ENCODE results near the gene CIZ1. TPM values are rescaled to one million over a fixed set of nuclear protein-coding genes. Genes with fewer than 3 reads are reported as not detected.

Gene CIZ1
- total RNA-seq, 1 donor from 2014 or later = 101 TPM

- intact Hi-C loops (cut with DNase I) = no loop called here
- no peaks in the 10 kb centered on the region for H3K27me3 ChIP-seq
- H3K4me3 ChIP-seq = no peak overlapping the region
- no peaks in the 10 kb centered on the region for H3K9me3 ChIP-seq
- H3K4me1 ChIP-seq = peaks cover 35% of the 10 kb centered on the region
- no peak for DNase-seq (ENCODE audit: extremely low spot score in 2 of 2)
- H3K36me3 ChIP-seq = no peaks in the 10 kb centered on the region
- TF ChIP-seq POLR2AphosphoS5 (IDR thresholded peaks at IDR 0.05; ENCODE audit: insufficient read depth in 1 of 2, low read depth in 1 of 2) = no peak
- TF ChIP-seq, protein P1, sequence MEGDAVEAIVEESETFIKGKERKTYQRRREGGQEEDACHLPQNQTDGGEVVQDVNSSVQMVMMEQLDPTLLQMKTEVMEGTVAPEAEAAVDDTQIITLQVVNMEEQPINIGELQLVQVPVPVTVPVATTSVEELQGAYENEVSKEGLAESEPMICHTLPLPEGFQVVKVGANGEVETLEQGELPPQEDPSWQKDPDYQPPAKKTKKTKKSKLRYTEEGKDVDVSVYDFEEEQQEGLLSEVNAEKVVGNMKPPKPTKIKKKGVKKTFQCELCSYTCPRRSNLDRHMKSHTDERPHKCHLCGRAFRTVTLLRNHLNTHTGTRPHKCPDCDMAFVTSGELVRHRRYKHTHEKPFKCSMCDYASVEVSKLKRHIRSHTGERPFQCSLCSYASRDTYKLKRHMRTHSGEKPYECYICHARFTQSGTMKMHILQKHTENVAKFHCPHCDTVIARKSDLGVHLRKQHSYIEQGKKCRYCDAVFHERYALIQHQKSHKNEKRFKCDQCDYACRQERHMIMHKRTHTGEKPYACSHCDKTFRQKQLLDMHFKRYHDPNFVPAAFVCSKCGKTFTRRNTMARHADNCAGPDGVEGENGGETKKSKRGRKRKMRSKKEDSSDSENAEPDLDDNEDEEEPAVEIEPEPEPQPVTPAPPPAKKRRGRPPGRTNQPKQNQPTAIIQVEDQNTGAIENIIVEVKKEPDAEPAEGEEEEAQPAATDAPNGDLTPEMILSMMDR (IDR thresholded peaks at IDR 0.05) = no peak
- no peak for TF ChIP-seq POLR2A (IDR thresholded peaks at IDR 0.05)
- H3K27ac ChIP-seq = peak overlapping the region; percentile 10
Measured at GRCh38 chr9:128148509-128149000, 42.8 kb downstream of the CIZ1 start.

GRCh38 chr9:128146591-128147120 is 44.7 kb downstream of the CIZ1 start:
- H3K4me1 ChIP-seq = peaks cover 35% of the 10 kb centered on the region
- no peak for TF ChIP-seq POLR2A (IDR thresholded peaks at IDR 0.05)
- TF ChIP-seq, protein P1 (IDR thresholded peaks at IDR 0.05) = no peak
- TF ChIP-seq POLR2AphosphoS5 (IDR thresholded peaks at IDR 0.05; ENCODE audit: insufficient read depth in 1 of 2, low read depth in 1 of 2) = no peak
- H3K27ac ChIP-seq = no peak overlapping the region
- no peaks in the 10 kb centered on the region for H3K27me3 ChIP-seq
- no peaks in the 10 kb centered on the region for H3K9me3 ChIP-seq
- no peak overlapping the region for H3K4me3 ChIP-seq
- no peak for DNase-seq (ENCODE audit: extremely low spot score in 2 of 2)
- intact Hi-C loops (cut with DNase I) = no loop called here
- no peaks in the 10 kb centered on the region for H3K36me3 ChIP-seq

GRCh38 chr9:128145951-128146351 is 45.4 kb downstream of the CIZ1 start:
- TF ChIP-seq POLR2A (IDR thresholded peaks at IDR 0.05) (no peak), POLR2AphosphoS5 (IDR thresholded peaks at IDR 0.05; ENCODE audit: insufficient read depth in 1 of 2, low read depth in 1 of 2) (no peak)
- TF ChIP-seq, protein P1 (IDR thresholded peaks at IDR 0.05) = no peak

DNA sequence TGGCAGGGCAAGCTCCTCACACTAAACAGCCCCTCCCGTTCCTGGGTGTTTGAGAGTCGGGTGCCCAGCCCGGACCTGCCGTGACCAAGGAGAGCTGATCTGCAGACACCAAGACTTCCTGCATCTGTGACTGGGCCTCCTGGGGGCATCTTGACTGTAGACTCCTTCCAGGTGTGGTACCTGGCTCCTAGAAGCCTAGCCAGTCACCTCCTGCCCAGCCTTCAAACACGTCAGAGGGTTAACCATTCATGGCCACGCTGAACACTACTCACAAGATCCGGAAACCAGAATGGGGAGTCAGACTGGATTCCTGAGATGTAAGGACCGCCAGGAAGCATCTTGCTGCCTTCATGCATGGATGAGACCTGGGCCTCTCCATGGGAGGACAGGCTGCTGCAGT is 45.8 kb downstream of the CIZ1 start:
- Histone ChIP-seq H3K27me3 (no peaks in the 10 kb centered on the region), H3K27ac (no peak overlapping the region), H3K36me3 (no peaks in the 10 kb centered on the region), H3K4me1 (peaks cover 29% of the 10 kb centered on the region), H3K4me3 (no peak overlapping the region), H3K9me3 (no peaks in the 10 kb centered on the region)
- DNase-seq (ENCODE audit: extremely low spot score in 2 of 2) = no peak
- peak in 1 of 2 donors; percentile 67 for TF ChIP-seq POLR2AphosphoS5 (IDR thresholded peaks at IDR 0.05; ENCODE audit: insufficient read depth in 1 of 2, low read depth in 1 of 2)
- TF ChIP-seq, protein P1 (IDR thresholded peaks at IDR 0.05) = no peak
- intact Hi-C loops (cut with DNase I) = no loop called here

More at GRCh38 chr9:128145951-128146351, 45.4 kb downstream of the CIZ1 start:
- no peaks in the 10 kb centered on the region for H3K27me3 ChIP-seq
- DNase-seq (ENCODE audit: extremely low spot score in 2 of 2) = no peak
- H3K36me3 ChIP-seq = no peaks in the 10 kb centered on the region
- H3K4me3 ChIP-seq = no peak overlapping the region
- no peak overlapping the region for H3K27ac ChIP-seq
- no peaks in the 10 kb centered on the region for H3K9me3 ChIP-seq
- intact Hi-C loops (cut with DNase I) = no loop called here
- peaks cover 34% of the 10 kb centered on the region for H3K4me1 ChIP-seq

All from vagina (tissue), 2 donors.